Esophagus muscularis mucosa (tissue), 4 donors: ENCODE data around the gene EPC1.
A peak's percentile ranks its signal among the peaks of the same experiment; 100 is the strongest.

Experiments
- CTCF ChIP-seq, 3 experiments: fragments of 200-600 bp in 2 of 3; fragments of 450-650 bp in 1 of 3; sonication (generic) in 2 of 3; IDR thresholded peaks; one replicate each; pipeline ENCODE4 v1.5.1; 2017 to 2019; ENCODE audit warnings: antibody characterized with exemption in 3 of 3, mild to moderate bottlenecking in 2 of 3, moderate library complexity in 1 of 3
- EP300 ChIP-seq: sonication (generic); formaldehyde crosslinking; IDR thresholded peaks from one replicate; pipeline ENCODE4 v1.6.1; 2017; ENCODE audit warnings: antibody characterized with exemption
- POLR2A ChIP-seq: fragments of 450-650 bp; IDR thresholded peaks from one replicate; pipeline ENCODE4 v1.6.1; 2017; ENCODE audit warnings: antibody characterized with exemption, moderate library complexity, mild to moderate bottlenecking, low read depth
- POLR2AphosphoS5 ChIP-seq, 2 donors: sonication (generic); formaldehyde crosslinking; IDR thresholded peaks; one replicate each; pipeline ENCODE4 v1.6.1; 2017; ENCODE audit warnings: antibody characterized with exemption in 2 of 2

- TF ChIP-seq POLR2AphosphoS5 (IDR thresholded peaks at IDR 0.05) (peak; percentile 75 to 76), CTCF (IDR thresholded peaks at IDR 0.05) (peak; percentile 94 to 99 (median 95)), POLR2A (no peak), EP300 (no peak)
Observed at GRCh38 chr10:32346134-32346550, 816 bp downstream of the EPC1 start.
